ENCODE data around the gene CCDC106.
A peak's percentile ranks its signal among the peaks of the same experiment; 100 is the strongest.

The CCDC106 gene

DNA sequence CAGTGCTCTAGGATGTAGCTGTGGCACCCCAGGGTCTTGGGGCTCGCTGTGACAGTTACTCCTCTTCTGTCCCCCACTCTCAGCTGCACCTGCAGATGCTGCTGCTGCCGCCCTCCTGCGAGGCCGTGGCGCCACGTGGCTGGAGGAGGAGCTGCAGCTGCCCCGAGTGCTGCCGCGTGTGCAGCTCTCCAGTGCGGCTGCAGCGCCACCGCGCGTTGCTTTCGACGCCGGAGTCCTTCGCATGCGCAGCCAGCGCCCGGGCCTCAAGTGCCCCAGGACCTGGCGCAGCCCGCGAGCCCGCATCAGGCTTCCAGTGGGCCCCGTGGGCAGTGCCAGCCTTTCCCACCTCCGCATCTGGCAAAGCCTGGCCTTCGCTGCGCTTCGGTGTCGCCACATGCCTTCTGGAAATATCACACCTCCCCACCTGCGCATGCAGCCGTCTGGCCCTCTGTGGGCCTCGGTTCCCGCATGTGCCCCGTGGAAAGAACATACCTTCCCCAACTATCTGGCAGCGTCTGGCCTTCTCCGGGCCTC lies 7.9 kb upstream of the CCDC106 start:
- Histone ChIP-seq H3K4me1 (ENCODE audit: low read length) (peaks cover 42% of the 10 kb centered on the region), H3K4me2 (ENCODE audit: low read depth, low read length) (peak overlapping the region; percentile 97), H2AFZ (ENCODE audit: low read length) (peak overlapping the region; percentile 37), H3K27me3 (replicated peaks; ENCODE audit: insufficient read depth, low read length) (no peaks in the 10 kb centered on the region), H4K20me1 (ENCODE audit: insufficient read depth, low read length) (no peaks in the 10 kb centered on the region), H3K79me2 (ENCODE audit: low read length) (peaks cover 50% of the 10 kb centered on the region), H3K9ac (ENCODE audit: low read length) (peak overlapping the region; percentile 78; the same call in 1 of the 2 replicates), H3K4me3 (ENCODE audit: low read length) (peak overlapping the region; percentile 90), H3F3A (ENCODE audit: insufficient read depth, low read length) (peaks cover 25% of the 10 kb centered on the region), H3K9me3 (replicated peaks; ENCODE audit: insufficient read depth, low read length) (no peaks in the 10 kb centered on the region), H3K36me3 (replicated peaks; ENCODE audit: insufficient read depth, low read length) (no peaks in the 10 kb centered on the region), H3K27ac (ENCODE audit: low read length) (no peak overlapping the region), H3K9me2 (replicated peaks; ENCODE audit: insufficient read depth, low read length) (no peaks in the 10 kb centered on the region)
- DNase-seq = no peak
- no peak for TF ChIP-seq EZH2 (optimal IDR thresholded peaks at IDR 0.05; ENCODE audit: low read depth, low read length)
- TF ChIP-seq, protein P1, sequence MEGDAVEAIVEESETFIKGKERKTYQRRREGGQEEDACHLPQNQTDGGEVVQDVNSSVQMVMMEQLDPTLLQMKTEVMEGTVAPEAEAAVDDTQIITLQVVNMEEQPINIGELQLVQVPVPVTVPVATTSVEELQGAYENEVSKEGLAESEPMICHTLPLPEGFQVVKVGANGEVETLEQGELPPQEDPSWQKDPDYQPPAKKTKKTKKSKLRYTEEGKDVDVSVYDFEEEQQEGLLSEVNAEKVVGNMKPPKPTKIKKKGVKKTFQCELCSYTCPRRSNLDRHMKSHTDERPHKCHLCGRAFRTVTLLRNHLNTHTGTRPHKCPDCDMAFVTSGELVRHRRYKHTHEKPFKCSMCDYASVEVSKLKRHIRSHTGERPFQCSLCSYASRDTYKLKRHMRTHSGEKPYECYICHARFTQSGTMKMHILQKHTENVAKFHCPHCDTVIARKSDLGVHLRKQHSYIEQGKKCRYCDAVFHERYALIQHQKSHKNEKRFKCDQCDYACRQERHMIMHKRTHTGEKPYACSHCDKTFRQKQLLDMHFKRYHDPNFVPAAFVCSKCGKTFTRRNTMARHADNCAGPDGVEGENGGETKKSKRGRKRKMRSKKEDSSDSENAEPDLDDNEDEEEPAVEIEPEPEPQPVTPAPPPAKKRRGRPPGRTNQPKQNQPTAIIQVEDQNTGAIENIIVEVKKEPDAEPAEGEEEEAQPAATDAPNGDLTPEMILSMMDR (IDR thresholded peaks at IDR 0.05; ENCODE audit: low read length) = no peak
- TF ChIP-seq EZH2phosphoT487 (IDR thresholded peaks at IDR 0.05; ENCODE audit: low read length) = no peak

DNA sequence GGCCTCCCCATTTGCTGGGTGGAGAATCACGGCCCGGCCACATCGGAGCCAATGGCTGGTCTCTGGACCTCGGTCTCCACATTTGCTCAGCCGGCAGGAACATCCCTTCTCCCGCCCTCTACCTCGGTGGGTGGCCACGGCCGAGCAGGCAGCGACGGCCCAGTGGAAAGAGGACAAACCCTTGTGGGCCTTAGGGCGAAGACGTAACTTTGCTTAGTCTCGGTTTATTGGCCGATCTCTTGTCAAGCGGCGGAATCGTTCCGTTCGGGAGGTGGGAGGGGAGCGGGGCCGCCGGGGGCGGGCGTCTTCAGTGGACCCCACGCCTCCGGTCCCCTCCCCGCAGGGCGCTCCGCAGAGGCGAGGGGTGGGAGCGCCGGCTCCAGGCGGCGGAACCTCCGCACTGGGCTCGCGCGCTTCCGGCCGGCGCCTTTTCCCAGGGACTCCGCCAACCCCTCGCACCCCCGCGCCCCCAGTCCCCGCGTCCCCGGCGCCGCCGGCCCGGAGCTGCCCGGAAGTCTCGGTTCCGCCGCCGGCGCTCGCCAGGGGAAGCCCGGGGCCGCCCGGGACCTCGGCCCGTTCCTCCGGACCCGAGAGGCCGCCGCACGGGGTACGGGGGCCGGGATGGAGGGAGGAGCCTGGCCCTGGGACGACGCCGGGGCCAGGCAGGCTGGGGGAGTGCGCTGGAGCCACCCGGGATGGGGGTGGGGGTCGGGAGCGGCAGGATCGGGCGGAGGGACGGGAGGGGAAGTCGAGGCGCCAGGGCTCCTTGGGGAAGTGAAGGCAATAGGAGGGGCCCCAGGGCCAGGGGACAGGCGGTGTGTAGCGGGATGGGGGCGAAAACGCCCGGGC lies 7.2 kb upstream of the CCDC106 start, which contains the start of gene ZNF580:
TSS of gene ZNF580 (plus strand) at position 426 of the 849 bp plus-strand sequence. CDS start 1,507 bp downstream, outside the sequence.
- Histone ChIP-seq H3K9me3 (replicated peaks; ENCODE audit: insufficient read depth, low read length) (no peaks in the 10 kb centered on the region), H3K9ac (ENCODE audit: low read length) (peak within 1 kb of the TSS; percentile 78), H3F3A (ENCODE audit: insufficient read depth, low read length) (peaks cover 25% of the 10 kb centered on the region), H3K79me2 (ENCODE audit: low read length) (peaks cover 49% of the 10 kb centered on the region), H3K4me1 (ENCODE audit: low read length) (peaks cover 38% of the 10 kb centered on the region), H3K9me2 (replicated peaks; ENCODE audit: insufficient read depth, low read length) (no peaks in the 10 kb centered on the region), H3K27ac (ENCODE audit: low read length) (peak within 1 kb of the TSS; percentile 37; the same call in 1 of the 2 replicates), H4K20me1 (ENCODE audit: insufficient read depth, low read length) (no peaks in the 10 kb centered on the region), H3K4me3 (ENCODE audit: low read length) (peak within 1 kb of the TSS; percentile 90), H2AFZ (ENCODE audit: low read length) (peak within 1 kb of the TSS; percentile 68), H3K36me3 (replicated peaks; ENCODE audit: insufficient read depth, low read length) (no peaks in the 10 kb centered on the region), H3K27me3 (replicated peaks; ENCODE audit: insufficient read depth, low read length) (no peaks in the 10 kb centered on the region), H3K4me2 (ENCODE audit: low read depth, low read length) (peak within 1 kb of the TSS; percentile 97)
- TF ChIP-seq, protein P1 (IDR thresholded peaks at IDR 0.05; ENCODE audit: low read length) = no peak
- no peak for TF ChIP-seq EZH2 (optimal IDR thresholded peaks at IDR 0.05; ENCODE audit: low read depth, low read length)
- peak; percentile 47 for DNase-seq

DNA sequence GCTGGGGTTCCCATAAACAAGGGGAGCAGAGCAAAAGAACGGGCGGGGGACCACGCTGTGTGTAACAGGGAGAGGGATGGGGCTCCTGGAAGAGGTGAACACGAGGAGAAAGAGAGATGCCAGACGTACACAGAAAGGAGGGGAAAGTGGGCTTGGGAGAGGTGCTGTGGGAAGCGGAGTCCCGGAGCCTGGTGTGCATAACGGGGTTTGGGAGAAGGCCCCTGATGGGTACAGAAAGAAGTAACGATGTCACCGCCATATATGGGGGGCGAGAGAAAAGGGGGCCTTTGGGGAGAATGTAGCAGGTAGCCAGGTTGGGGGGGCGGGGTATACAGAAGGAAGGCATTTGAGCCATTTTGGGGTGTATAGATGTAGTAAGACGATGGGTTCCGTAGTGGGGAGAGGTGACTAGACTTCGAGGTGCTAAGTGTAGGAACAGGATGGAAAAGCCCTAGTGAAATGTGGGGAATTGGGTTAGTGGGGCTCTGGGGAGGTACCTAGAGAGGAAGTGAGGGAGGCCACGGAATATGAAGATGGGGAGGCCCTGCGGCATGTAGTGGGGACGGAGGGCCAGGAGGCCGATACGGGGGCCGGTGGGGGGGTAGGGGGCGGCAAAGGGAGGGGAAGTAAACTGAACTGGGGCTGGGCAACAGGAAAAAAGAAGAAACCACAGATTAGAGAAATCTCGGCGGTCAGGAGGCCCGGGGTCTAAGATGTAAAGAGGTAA lies 6.4 kb upstream of the CCDC106 start:
- Histone ChIP-seq H3K4me3 (ENCODE audit: low read length) (peak overlapping the region; percentile 90), H4K20me1 (ENCODE audit: insufficient read depth, low read length) (no peaks in the 10 kb centered on the region), H3K9me2 (replicated peaks; ENCODE audit: insufficient read depth, low read length) (no peaks in the 10 kb centered on the region), H3K4me1 (ENCODE audit: low read length) (peaks cover 30% of the 10 kb centered on the region), H3K27ac (ENCODE audit: low read length) (peak overlapping the region; percentile 37; the same call in 1 of the 2 replicates), H3K36me3 (replicated peaks; ENCODE audit: insufficient read depth, low read length) (no peaks in the 10 kb centered on the region), H3K79me2 (ENCODE audit: low read length) (peaks cover 41% of the 10 kb centered on the region), H3F3A (ENCODE audit: insufficient read depth, low read length) (peaks cover 25% of the 10 kb centered on the region), H3K4me2 (ENCODE audit: low read depth, low read length) (peak overlapping the region; percentile 97), H3K9ac (ENCODE audit: low read length) (peak overlapping the region; percentile 78), H3K27me3 (replicated peaks; ENCODE audit: insufficient read depth, low read length) (no peaks in the 10 kb centered on the region), H2AFZ (ENCODE audit: low read length) (peak overlapping the region; percentile 68), H3K9me3 (replicated peaks; ENCODE audit: insufficient read depth, low read length) (no peaks in the 10 kb centered on the region)
- no peak for DNase-seq
- TF ChIP-seq EZH2phosphoT487 (IDR thresholded peaks at IDR 0.05; ENCODE audit: low read length) (no peak), EZH2 (optimal IDR thresholded peaks at IDR 0.05; ENCODE audit: low read depth, low read length) (no peak)
- TF ChIP-seq, protein P1 (IDR thresholded peaks at IDR 0.05; ENCODE audit: low read length) = no peak

Data from MM.1S (cell line).